Measurements from ENCODE around the gene ARID5B.

The ARID5B gene

DNA sequence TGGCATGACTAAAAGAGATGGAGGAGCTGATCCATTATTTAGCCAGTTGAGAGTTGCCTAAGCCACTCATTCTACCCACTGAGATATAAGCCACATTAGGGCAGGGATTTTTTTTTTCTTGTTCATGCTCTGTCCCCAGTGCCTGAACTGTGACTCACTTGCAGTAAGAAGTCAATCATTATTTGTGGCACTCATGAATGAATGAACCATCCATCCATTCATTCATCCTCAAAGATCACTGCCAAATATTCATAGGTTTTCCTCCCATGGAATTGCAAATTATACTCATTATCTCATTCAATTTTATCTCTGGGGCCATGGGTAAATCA is 22.8 kb upstream of the ARID5B start:
- TF ChIP-seq, protein P1, sequence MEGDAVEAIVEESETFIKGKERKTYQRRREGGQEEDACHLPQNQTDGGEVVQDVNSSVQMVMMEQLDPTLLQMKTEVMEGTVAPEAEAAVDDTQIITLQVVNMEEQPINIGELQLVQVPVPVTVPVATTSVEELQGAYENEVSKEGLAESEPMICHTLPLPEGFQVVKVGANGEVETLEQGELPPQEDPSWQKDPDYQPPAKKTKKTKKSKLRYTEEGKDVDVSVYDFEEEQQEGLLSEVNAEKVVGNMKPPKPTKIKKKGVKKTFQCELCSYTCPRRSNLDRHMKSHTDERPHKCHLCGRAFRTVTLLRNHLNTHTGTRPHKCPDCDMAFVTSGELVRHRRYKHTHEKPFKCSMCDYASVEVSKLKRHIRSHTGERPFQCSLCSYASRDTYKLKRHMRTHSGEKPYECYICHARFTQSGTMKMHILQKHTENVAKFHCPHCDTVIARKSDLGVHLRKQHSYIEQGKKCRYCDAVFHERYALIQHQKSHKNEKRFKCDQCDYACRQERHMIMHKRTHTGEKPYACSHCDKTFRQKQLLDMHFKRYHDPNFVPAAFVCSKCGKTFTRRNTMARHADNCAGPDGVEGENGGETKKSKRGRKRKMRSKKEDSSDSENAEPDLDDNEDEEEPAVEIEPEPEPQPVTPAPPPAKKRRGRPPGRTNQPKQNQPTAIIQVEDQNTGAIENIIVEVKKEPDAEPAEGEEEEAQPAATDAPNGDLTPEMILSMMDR (IDR thresholded peaks at IDR 0.05; ENCODE audit: low read depth, low read length), result no peak
- no peak for DNase-seq (ENCODE audit: extremely low read depth, low read depth)

DNA sequence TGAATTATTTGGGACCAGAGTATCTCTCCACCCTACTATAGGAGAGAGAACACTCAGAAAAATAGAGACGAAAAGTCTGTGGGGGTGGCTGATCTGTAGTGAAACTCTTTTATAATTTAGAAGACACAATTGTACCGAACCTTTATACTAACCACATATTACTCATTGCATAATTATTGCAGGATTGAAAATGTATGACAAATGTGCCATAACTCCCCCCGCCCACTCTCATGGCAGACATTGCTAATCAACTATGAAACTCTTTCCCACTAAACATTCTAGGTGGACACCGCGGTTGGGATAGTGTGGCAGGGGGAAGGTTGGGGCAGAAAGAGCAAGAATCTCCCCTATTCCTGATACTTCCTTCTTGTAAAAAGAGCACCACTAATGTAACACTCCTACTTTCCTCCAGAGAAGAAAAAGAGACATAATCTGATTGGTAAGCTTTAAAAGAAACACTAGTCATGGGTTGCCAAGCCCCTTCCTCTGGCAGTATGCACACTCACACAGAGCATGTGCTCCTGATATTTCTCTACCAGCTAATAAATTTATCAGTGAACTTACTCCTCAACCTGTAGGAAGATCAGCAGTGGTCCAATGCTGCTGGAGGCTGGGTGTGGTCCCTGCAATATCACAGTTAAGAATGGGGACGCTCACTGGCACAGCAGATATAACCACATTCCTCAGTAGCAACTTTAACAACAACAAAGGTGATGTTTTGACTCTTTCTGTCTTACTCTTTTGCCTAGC is 18.7 kb upstream of the ARID5B start:
- TF ChIP-seq, protein P1 (IDR thresholded peaks at IDR 0.05; ENCODE audit: low read depth, low read length), result no peak

DNA sequence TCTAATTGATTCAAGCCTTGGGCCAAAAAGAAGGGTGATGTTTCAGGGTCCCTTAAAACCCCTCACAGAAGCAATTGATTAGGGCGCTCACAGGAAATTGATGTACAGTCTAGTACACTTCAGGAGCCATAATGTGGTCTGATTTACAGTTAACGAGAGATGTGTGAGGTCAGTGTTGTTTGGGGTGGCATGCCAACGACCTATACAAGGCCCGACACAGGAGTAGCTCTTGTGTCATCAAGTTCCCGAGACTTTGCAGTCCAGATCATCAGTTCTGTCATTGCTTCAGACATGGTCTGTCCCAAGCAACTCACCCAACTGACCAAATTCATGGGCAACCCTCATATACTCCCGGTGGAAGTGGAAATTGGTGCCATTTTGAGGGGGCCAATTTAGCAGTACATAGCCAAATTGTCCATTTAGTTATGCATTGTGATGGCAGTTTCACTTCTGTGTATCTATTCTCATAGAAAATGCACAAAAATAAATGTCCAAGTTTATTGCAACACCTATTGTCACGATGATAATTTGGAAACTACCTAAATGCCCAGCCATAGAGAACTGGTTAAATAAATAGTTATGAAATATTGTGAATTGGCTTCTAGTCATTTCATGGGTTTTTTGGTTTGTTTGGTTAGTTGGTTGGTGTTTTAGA is 18.0 kb upstream of the ARID5B start:
- no peak for DNase-seq (ENCODE audit: extremely low read depth, low read depth)
- TF ChIP-seq, protein P1 (IDR thresholded peaks at IDR 0.05; ENCODE audit: low read depth, low read length), result no peak

More for the DNA sequence above, 18.7 kb upstream of the ARID5B start:
- DNase-seq (ENCODE audit: extremely low read depth, low read depth), result no peak

DNA sequence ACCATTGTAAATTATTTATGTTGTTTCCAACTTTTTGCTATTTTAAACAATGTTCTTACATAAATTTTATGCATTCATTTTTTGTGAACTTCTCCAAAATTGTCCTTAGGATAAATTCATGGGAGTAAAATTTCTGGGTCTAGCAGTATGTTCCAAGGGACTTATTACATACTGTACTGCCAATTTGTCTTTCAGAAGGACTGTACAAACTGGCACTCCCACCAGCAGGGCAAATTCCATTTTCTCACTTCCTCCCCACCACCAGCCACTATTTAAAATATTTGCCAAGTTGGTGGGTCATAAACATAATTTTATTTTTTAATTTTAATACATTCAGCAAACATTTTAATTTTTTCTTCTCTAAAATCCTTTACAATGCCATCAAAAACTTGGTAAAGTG is 13.7 kb upstream of the ARID5B start:
- DNase-seq (ENCODE audit: extremely low read depth, low read depth), result no peak
- TF ChIP-seq, protein P1 (IDR thresholded peaks at IDR 0.05; ENCODE audit: low read depth, low read length), result no peak

DNA sequence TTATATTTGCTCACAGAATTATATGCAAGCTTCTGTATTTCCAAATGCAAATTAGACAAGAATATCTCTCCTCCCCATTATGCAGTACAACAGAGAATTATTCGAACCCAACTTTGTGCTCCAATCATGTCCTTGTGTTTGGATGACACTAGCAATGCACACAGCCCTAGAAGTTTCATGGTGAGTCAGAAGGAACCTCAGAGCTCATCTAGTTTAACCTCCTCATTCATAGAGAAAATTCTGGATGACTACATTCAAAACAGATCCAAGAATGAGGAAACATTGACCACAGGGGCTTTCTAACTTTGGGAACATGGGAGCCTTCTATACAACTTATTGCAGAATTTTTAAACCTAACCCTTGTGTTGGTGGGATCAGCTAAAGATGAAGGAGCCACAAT is 12.8 kb upstream of the ARID5B start:
- DNase-seq (ENCODE audit: extremely low read depth, low read depth), result no peak

DNA sequence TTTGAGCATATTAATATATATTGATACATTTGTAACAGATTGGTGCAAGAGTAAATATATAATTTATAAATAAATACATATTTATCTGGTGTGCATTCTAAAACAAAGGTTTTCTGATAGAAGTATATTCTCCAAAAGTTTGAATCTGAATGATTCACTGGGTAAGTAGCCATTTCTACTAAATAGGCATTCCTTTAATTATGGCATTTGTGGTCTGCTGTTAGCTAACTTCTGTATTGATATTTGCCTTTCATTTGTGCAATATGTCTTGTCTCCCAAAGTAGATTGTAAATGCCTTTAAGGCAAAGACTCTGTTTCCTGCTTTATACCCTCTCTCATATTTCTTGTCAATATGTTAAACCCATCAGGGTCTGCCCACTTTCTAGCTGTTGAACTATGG is 11.1 kb upstream of the ARID5B start:
- no peak for DNase-seq (ENCODE audit: extremely low read depth, low read depth)
- TF ChIP-seq, protein P1 (IDR thresholded peaks at IDR 0.05; ENCODE audit: low read depth, low read length), result no peak

More for the DNA sequence above, 12.8 kb upstream of the ARID5B start:
- TF ChIP-seq, protein P1 (IDR thresholded peaks at IDR 0.05; ENCODE audit: low read depth, low read length), result no peak

DNA sequence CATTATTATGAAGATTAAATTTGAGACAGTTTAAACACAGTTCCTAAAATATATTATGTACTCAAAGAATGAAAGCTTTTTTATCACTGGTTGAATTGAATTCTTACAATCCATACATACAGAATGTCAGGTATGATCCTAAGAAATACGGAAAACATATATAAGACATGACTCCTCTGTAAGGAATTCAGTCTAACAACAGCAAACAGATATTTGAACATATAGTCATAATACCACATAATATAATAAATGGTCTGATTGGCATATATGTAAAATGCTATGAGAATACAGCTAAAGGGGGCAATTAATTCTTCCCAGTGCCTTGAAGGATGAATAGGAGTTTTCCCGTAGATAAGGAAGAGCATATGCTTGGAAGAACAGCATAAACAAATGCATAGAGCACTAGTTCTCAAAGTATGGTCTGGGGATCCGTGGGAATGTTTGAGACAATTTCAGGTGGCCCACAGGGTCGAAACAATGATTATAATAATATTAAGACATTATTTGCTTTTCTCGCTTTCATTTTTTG is 10.6 kb upstream of the ARID5B start:
- DNase-seq (ENCODE audit: extremely low read depth, low read depth), result no peak
- TF ChIP-seq, protein P1 (IDR thresholded peaks at IDR 0.05; ENCODE audit: low read depth, low read length), result no peak
